Heart left ventricle (tissue), 16 donors: ENCODE results near the gene VPS52. TPM values are rescaled to one million over a fixed set of nuclear protein-coding genes. Genes with fewer than 3 reads are reported as not detected.

ENCODE experiments used
- ATAC-seq, 4 donors: fragments of 200-7000 bp; cut with Tn5 transposase; one replicate each; pipeline ENCODE4 v1.9.1; 2020 to 2022; ENCODE audit warnings: moderate library complexity in 4 of 4, mild to moderate bottlenecking in 3 of 4, moderate number of reproducible peaks in 1 of 4
- DNase-seq, 5 donors: peaks; one replicate each; pipeline ENCODE4 v3.0.0-alpha.2; 2020
- H3K27ac ChIP-seq, 12 donors: fragments of 200-600 bp; sonication (generic) in 4 of 12; one replicate each; pipeline versions ENCODE4 v1.5.0 to v1.8.0; 2016 to 2022; ENCODE audit warnings: mild to moderate bottlenecking in 2 of 12
- H3K27me3 ChIP-seq, 9 donors: fragments of 200-600 bp; sonication (generic) in 2 of 9; one replicate each; pipeline versions ENCODE4 v1.5.1 to v1.8.0; 2016 to 2022; ENCODE audit warnings: mild to moderate bottlenecking in 3 of 9
- H3K36me3 ChIP-seq, 9 donors: fragments of 200-600 bp; sonication (generic) in 2 of 9; one replicate each; pipeline versions ENCODE4 v1.5.0 to v1.8.0; 2018 to 2022; ENCODE audit warnings: mild to moderate bottlenecking in 2 of 9
- H3K4me1 ChIP-seq, 12 donors: fragments of 200-600 bp; sonication (generic) in 4 of 12; one replicate each; pipeline versions ENCODE4 v1.5.0 to v1.8.0; 2016 to 2022; ENCODE audit warnings: mild to moderate bottlenecking in 3 of 12
- H3K4me3 ChIP-seq, 12 donors: fragments of 200-600 bp; sonication (generic) in 4 of 12; one replicate each; pipeline versions ENCODE4 v1.5.0 to v1.8.0; 2017 to 2022; ENCODE audit warnings: mild to moderate bottlenecking in 9 of 12, moderate library complexity in 4 of 12
- H3K9me3 ChIP-seq, 12 donors: fragments of 200-600 bp; sonication (generic) in 4 of 12; one replicate each; pipeline versions ENCODE4 v1.5.0 to v1.8.0; 2016 to 2022; ENCODE audit warnings: mild to moderate bottlenecking in 1 of 12
- CTCF ChIP-seq, 12 donors: fragments of 200-600 bp; sonication (generic) in 4 of 12; IDR thresholded peaks; one replicate each; pipeline versions ENCODE4 v1.5.0 to v1.8.0; 2018 to 2022; ENCODE audit warnings: antibody characterized with exemption in 12 of 12, mild to moderate bottlenecking in 5 of 12
- POLR2A ChIP-seq, 2 donors: fragments of 450-650 bp; IDR thresholded peaks; one replicate each; pipeline ENCODE4 v1.6.1; 2017; ENCODE audit warnings: antibody characterized with exemption in 2 of 2, mild to moderate bottlenecking in 2 of 2, moderate library complexity in 2 of 2
- WGBS, 4 donors: extraction: QIAGEN DNeasy Blood & Tissue Kit in 2 of 4; methylation state at CpG; one replicate each; pipeline versions ENCODE4 v1.1.5 to v1.1.7; 2013 to 2018; 5-methylcytosine and 5-hydroxymethylcytosine counted together
- intact Hi-C, 10 donors: fragments of 100-400 bp; cut with DNase I; formaldehyde crosslinking; loops; one replicate each; pipeline versions ENCODE4 v1.11.1 to v1.14.2; 2022
- polyA plus RNA-seq, 2 donors: library from polyadenylated mRNA; stranded (reverse); fragments of 200-250 nt; gene quantifications; one replicate each; pipeline ENCODE4 v1.2.3, GENCODE V29; 2013
- total RNA-seq, 9 donors: library from RNA; depleted of rRNA in 2 of 9; stranded (reverse); fragments of >200 nt in 2 of 9; fragmentation: NEBNext Ultra II Directional in 3 of 9; extraction: Animal tissue kit (Norgen Biotek cat#: 25700) in 3 of 9; gene quantifications; one replicate each; pipeline versions ENCODE4 v1.1.0 to v1.2.4, GENCODE V29; 2016 to 2023
- donor health status: ischemic (EF 13 %, LVEDD 7.1; RV severe dilation, severe dysfunction).
- donor health status: healthy with polysubstance abuse.
- donor health status: DM: no; HTN: yes; CAD: no.
- donor health status: DM: no; HTN: no; CAD: no.
- donor health status: ischemic (EF 25% LVEDD 6.9; RV normal size, moderate dysfunction).
- donor health status: ischemic (EF 25% LVEDD 5.7; RV mildly dilated, moderate dysfunction).
- donor health status: healthy.
- donor health status: DM: yes; HTN: yes; CAD: no.
- donor health status: ischemic (EF 35%, LVEDD 5.7; RV mildly dilated, moderate dysfunction).
- donor health status: nonischemic (EF 11% LVEDD 7.7; RV severe dilation, severe dysfunction).
- donor health status: DM: yes; HTN: yes; CAD: no.
- donor health status: PGD.
- donor health status: ischemic (EF 29% LVEDD 5.4; RV normal size, mild dysfunction).
- donor health status: nonischemic (EF 23%, LVEDD 6.1; RV moderate dilation, normal function).

Gene VPS52
- total and polyA plus RNA-seq, 11 donors, result 25.1 to 47.0 (median 33.0) TPM

DNA sequence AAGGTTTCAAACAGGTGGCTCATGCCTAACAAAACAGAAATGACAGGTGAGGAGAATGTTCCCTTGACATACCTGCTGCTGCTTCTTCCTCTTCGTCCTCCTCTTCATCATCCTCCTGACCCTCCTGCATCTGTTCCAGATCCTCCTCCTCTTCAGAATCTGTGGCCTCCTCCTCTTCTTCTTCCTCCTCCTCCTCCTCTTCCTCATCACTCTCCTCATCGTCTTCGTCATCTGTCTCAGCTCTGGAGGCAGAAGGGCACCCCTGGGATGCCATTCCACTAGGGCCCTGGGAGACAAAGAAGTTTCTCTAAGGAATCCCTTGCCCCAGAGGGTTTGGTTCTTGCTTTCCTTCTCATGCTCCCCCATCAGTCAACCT, 48.3 kb upstream of the VPS52 start:
- H3K4me1 ChIP-seq, result peaks cover 3 to 76% (median 48%) of the 10 kb centered on the region in 12 donors
- intact Hi-C loops, result no loop called here
- no peak for DNase-seq
- H3K4me3 ChIP-seq, result peak overlapping the region in 2 of 12 donors; percentile 21 to 82
- no peak for ATAC-seq
- H3K27me3 ChIP-seq, result no peaks in the 10 kb centered on the region
- WGBS, 4 donors, result 80 to 90% (median 87%) methylated on average over 3 of the region's 3 CpGs
- peaks cover 0 to 35% (median 27%) of the 10 kb centered on the region in 9 donors for H3K36me3 ChIP-seq
- no peaks in the 10 kb centered on the region for H3K9me3 ChIP-seq
- no peak for TF ChIP-seq POLR2A (IDR thresholded peaks at IDR 0.05)
- no peak for TF ChIP-seq CTCF (IDR thresholded peaks at IDR 0.05)
- H3K27ac ChIP-seq, result peak overlapping the region in 7 of 12 donors; percentile 19 to 92 (median 58)

GRCh38 chr6:33318426-33319073, 46.9 kb upstream of the VPS52 start:
- 71 to 74% (median 73%) methylated on average over 8 of the region's 8 CpGs for WGBS, 4 donors
- TF ChIP-seq POLR2A (IDR thresholded peaks at IDR 0.05), result no peak
- TF ChIP-seq CTCF (IDR thresholded peaks at IDR 0.05), result no peak
- DNase-seq (no peak), ATAC-seq (no peak)
- peak overlapping the region in 11 of 12 donors; percentile 44 to 77 (median 64) for H3K4me3 ChIP-seq
- peaks cover 3 to 72% (median 48%) of the 10 kb centered on the region in 12 donors for H3K4me1 ChIP-seq
- no peaks in the 10 kb centered on the region for H3K9me3 ChIP-seq
- H3K27ac ChIP-seq, result peak overlapping the region in 11 of 12 donors; percentile 54 to 88 (median 85)
- H3K36me3 ChIP-seq, result peaks cover 0 to 35% (median 27%) of the 10 kb centered on the region in 9 donors
- no peaks in the 10 kb centered on the region for H3K27me3 ChIP-seq
- intact Hi-C loops, result no loop called here

- intact Hi-C loops, result no loop called here
- TF ChIP-seq CTCF (IDR thresholded peaks at IDR 0.05) (no peak), POLR2A (IDR thresholded peaks at IDR 0.05) (peak in 1 of 2 donors; percentile 39)
- ATAC-seq (peak; percentile 78 to 83 (median 80)), DNase-seq (peak; percentile 98 to 100 (median 99))
- peak within 1 kb of the TSS; percentile 24 to 77 (median 62) for H3K4me3 ChIP-seq
- WGBS, 4 donors, result 1 to 4% (median 2%) methylated on average over 22 to 44 of the region's 44 CpGs
- peak within 1 kb of the TSS; percentile 54 to 88 (median 84) for H3K27ac ChIP-seq
- peaks cover 3 to 71% (median 48%) of the 10 kb centered on the region in 12 donors for H3K4me1 ChIP-seq
- no peaks in the 10 kb centered on the region for H3K9me3 ChIP-seq
- H3K27me3 ChIP-seq, result no peaks in the 10 kb centered on the region
- H3K36me3 ChIP-seq, result peaks cover 0 to 35% (median 27%) of the 10 kb centered on the region in 9 donors
Measured at GRCh38 chr6:33317669-33318425, 46.2 kb upstream of the VPS52 start, which contains the start of gene ZBTB22. Gene ZBTB22 (minus strand): TSS chr6:33317744. CDS start chr6:33316916, 828 bp downstream.

DNA sequence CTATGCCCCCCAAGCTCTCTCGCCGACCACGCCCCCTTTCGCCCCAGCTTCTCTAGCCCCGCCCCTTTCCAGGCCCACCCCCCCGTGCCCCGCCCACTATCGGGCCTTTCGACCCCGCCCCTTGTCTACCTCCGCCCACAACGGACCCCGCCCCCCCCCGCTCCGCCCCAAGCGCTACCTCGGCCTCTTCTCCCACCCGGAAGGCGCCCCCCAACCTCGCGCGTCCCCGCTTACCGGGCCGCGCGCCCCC, 45.7 kb upstream of the VPS52 start:
- TF ChIP-seq CTCF (IDR thresholded peaks at IDR 0.05) (no peak), POLR2A (IDR thresholded peaks at IDR 0.05) (no peak)
- intact Hi-C loops, result no loop called here
- Histone ChIP-seq H3K27ac (peak overlapping the region; percentile 54 to 88 (median 84)), H3K9me3 (no peaks in the 10 kb centered on the region), H3K4me3 (peak overlapping the region; percentile 24 to 77 (median 62)), H3K27me3 (no peaks in the 10 kb centered on the region), H3K36me3 (peaks cover 0 to 35% (median 27%) of the 10 kb centered on the region in 9 donors), H3K4me1 (peaks cover 3 to 73% (median 50%) of the 10 kb centered on the region in 12 donors)
- WGBS, 4 donors, result 2 to 3% (median 2%) methylated on average over 12 to 27 of the region's 27 CpGs
- peak in 2 of 4 donors; percentile 1 to 4 for ATAC-seq
- peak in 1 of 5 donors; percentile 74 for DNase-seq
